Duodenal mucosa (tissue), 2 donors: ENCODE measurements around the gene MAPKAPK3.

ENCODE experiments used
- H3K27ac ChIP-seq: one replicate; pipeline ENCODE4 v1.7.0; 2013; ENCODE audit warnings: low read depth, low read length
- H3K27me3 ChIP-seq, 2 donors: one replicate each; pipeline ENCODE4 v1.7.0; 2013; ENCODE audit warnings: low read length in 2 of 2, control low read depth in 1 of 2; ENCODE audit not compliant: insufficient read depth in 2 of 2, control insufficient read depth in 1 of 2
- H3K36me3 ChIP-seq, 2 donors: one replicate each; pipeline ENCODE4 v1.7.0; 2013; ENCODE audit warnings: low read length in 2 of 2, control low read depth in 1 of 2; ENCODE audit not compliant: insufficient read depth in 2 of 2, control insufficient read depth in 1 of 2
- H3K4me1 ChIP-seq, 2 donors: one replicate each; pipeline ENCODE4 v1.7.0; 2013; ENCODE audit warnings: low read length in 2 of 2, control low read depth in 1 of 2; ENCODE audit not compliant: insufficient read depth in 2 of 2, control insufficient read depth in 1 of 2
- H3K4me3 ChIP-seq, 2 donors: one replicate each; pipeline ENCODE4 v1.7.0; 2013; ENCODE audit warnings: low read length in 2 of 2, low read depth in 1 of 2
- H3K9ac ChIP-seq, 2 donors: one replicate each; pipeline ENCODE4 v1.7.0; 2013; ENCODE audit warnings: low read length in 2 of 2, low read depth in 1 of 2
- H3K9me3 ChIP-seq, 2 donors: one replicate each; pipeline ENCODE4 v1.7.0; 2013; ENCODE audit warnings: low read length in 2 of 2, control low read depth in 1 of 2; ENCODE audit not compliant: control insufficient read depth in 1 of 2

Gene MAPKAPK3

DNA sequence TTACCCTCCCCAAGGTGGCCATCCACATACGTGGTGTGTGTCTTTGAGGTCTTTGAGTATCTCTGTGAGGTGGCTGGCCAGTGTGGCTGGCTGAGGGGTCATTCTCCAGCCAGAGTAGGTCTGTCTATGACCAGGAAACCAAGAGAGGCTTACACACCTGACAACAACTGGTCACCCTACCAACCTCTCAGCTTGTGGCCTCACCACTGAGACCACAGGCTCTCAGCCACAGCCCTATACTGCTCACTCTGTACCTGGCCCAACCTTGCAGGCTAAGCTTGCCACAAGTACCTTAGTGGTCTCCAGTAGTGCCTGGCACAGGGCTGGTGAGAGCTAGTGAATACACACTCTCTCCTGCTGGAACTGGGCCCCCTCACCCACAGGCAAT, 42.5 kb upstream of the MAPKAPK3 start:
- H3K4me1 ChIP-seq = peaks cover 21 to 26% of the 10 kb centered on the region in 2 donors
- H3K4me3 ChIP-seq = no peak overlapping the region
- H3K9me3 ChIP-seq = no peaks in the 10 kb centered on the region
- peak overlapping the region in 1 of 2 donors; percentile 8 for H3K9ac ChIP-seq
- peaks cover 3 to 27% of the 10 kb centered on the region in 2 donors for H3K36me3 ChIP-seq
- H3K27ac ChIP-seq = no peak overlapping the region
- H3K27me3 ChIP-seq = no peaks in the 10 kb centered on the region

DNA sequence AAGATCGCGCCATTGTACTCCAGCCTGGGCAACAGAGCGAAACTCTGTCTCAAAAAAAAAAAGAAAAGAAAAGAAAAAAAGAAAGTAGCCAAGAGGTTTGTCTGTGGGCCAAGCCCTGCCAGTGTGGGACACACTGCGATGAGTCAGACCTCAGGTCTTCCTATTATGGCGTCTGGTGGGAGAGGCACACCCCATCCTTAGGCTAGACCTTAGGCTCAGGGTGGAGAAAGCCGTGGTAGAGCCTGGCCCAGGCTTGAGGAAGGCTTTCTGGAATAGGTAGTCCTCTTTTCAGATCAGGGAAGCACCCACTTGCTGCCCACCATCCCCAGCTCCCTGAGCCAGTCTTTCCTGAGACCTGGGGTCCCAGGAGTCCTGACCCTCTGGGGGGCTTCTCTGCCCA, 41.6 kb upstream of the MAPKAPK3 start:
- Histone ChIP-seq H3K9ac (no peak overlapping the region), H3K36me3 (peaks cover 7 to 36% of the 10 kb centered on the region in 2 donors), H3K9me3 (no peaks in the 10 kb centered on the region), H3K27ac (no peak overlapping the region), H3K27me3 (no peaks in the 10 kb centered on the region), H3K4me1 (peaks cover 16 to 19% of the 10 kb centered on the region in 2 donors), H3K4me3 (no peak overlapping the region)

DNA sequence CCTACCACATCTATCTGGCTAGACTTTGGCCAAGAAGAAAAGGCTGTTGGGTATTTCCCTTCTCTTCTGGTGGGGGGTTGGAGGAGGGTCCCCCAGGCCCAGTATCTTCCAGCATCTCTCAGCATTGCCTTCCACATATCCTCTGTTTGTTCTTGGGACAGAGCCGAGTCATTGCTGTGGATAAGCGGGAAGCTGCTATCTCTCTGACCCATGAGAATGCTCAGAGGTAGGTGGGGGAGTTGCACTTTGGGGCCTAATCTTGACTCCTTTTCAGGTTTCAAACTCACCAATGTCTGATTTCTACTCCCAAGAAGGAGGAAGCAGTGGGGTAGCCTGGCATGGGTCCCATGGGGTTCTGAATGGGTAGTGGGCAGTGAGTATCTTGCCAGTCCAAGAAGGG, 39.6 kb upstream of the MAPKAPK3 start:
- Histone ChIP-seq H3K36me3 (peaks cover 14 to 56% of the 10 kb centered on the region in 2 donors), H3K27me3 (no peaks in the 10 kb centered on the region), H3K9ac (no peak overlapping the region), H3K27ac (no peak overlapping the region), H3K4me3 (no peak overlapping the region), H3K9me3 (no peaks in the 10 kb centered on the region), H3K4me1 (peaks cover 10 to 16% of the 10 kb centered on the region in 2 donors)

DNA sequence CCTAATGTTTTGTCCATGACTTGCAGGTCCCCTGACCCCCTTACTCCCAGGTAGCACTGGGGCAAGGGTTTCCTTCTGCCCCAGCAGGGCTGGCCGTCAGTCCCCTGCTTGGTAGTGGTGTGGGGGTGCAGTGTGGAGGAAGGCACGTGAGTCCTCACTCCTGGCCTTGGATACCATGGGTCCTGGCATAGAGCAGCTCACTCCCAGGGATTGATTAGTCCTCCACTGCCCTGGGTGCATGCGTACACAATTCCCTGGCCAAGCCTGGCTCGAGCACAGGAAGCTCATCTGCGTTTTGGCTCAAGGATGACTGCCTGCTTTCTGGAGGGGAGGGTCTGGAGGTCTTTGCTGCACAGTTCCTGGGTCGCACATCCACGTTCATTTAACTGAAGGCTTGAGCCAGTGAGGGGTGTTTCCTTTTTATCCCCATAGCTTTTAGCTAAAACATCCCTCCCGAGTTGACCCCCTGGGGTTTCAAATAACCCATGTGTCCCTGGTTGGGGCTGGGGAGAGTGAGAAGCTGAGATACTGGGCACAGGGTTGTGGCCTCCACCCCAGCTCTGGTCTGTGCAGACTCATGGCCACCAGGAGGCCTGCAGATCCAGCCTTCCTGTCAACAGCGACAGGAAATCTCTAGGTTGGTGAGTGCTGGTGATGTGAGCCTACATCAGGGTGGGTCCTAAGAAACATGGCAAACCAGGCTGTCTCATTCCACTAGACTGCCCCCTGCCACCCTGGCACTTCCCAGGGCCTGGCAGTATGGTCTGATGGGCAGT, 36.1 kb upstream of the MAPKAPK3 start:
- peaks cover 14 to 57% of the 10 kb centered on the region in 2 donors for H3K36me3 ChIP-seq
- H3K27ac ChIP-seq = no peak overlapping the region
- no peak overlapping the region for H3K9ac ChIP-seq
- no peaks in the 10 kb centered on the region for H3K9me3 ChIP-seq
- no peaks in the 10 kb centered on the region for H3K27me3 ChIP-seq
- H3K4me3 ChIP-seq = no peak overlapping the region
- no peaks in the 10 kb centered on the region for H3K4me1 ChIP-seq

DNA sequence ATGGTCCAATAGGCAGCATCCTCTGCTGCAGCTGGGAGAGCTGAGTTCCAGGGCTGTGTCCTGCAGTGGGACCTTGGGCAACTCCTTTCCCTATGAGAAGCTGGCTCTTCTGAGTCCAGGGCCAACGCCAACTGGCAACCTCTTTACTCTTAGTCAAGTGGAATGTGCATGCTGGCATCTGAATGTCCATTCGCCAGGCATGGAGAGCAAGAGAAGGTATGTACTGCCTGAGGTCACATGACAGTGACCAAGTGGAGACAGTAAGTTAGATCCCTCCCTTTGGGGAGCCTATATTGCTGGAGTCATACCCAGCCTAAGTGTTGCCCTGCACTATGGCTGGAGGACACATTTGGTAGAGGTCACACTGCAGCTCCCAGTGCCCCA, 35.5 kb upstream of the MAPKAPK3 start:
- peaks cover 14 to 57% of the 10 kb centered on the region in 2 donors for H3K36me3 ChIP-seq
- H3K4me1 ChIP-seq = no peaks in the 10 kb centered on the region
- H3K27me3 ChIP-seq = no peaks in the 10 kb centered on the region
- H3K9ac ChIP-seq = no peak overlapping the region
- no peak overlapping the region for H3K4me3 ChIP-seq
- H3K9me3 ChIP-seq = no peaks in the 10 kb centered on the region
- H3K27ac ChIP-seq = no peak overlapping the region

DNA sequence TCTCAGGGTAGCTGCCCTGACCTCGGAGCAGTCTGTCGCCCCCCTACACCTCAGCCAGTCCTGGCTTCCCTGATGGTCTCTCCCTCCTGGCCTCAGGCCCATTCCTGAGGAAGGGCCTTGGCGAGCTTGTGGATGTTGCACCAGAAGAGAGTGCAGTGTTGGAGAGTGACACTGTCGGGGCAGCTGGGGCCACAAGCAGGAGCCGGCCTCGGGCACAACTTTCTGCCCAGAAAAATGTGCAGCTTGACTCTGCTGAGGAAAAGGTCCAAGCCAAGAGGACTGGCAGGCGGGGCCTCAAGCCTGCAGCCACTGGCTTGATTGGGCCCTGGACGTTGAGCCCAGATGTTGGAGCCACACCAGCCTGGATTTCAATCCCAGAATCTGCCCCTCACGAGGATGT, 34.9 kb upstream of the MAPKAPK3 start:
- no peak overlapping the region for H3K4me3 ChIP-seq
- H3K36me3 ChIP-seq = peaks cover 14 to 51% of the 10 kb centered on the region in 2 donors
- no peak overlapping the region for H3K9ac ChIP-seq
- H3K4me1 ChIP-seq = no peaks in the 10 kb centered on the region
- no peaks in the 10 kb centered on the region for H3K9me3 ChIP-seq
- H3K27me3 ChIP-seq = no peaks in the 10 kb centered on the region
- H3K27ac ChIP-seq = no peak overlapping the region

DNA sequence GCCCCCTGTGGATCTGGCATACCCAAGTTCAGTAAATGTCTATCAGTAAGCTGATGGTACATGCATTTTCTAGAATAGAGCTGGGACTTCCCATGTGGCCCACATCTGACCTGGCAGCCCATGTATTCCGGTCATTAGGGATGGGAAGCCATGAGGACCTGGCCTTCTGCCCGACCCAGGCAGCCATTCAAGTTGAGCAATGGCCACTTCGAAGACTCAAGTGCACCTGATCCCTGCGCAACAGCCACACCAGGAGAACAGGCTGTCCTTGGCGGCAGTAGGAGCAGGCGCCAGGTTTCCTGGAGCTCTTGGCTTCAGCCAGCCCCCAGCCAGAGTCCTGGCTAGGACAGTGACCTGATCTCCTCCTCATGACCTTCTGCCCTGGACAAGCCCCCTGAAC, 33.1 kb upstream of the MAPKAPK3 start:
- Histone ChIP-seq H3K9me3 (no peaks in the 10 kb centered on the region), H3K9ac (no peak overlapping the region), H3K4me3 (no peak overlapping the region), H3K27me3 (no peaks in the 10 kb centered on the region), H3K27ac (no peak overlapping the region), H3K36me3 (peaks cover 11 to 36% of the 10 kb centered on the region in 2 donors), H3K4me1 (peaks cover 0 to 8% of the 10 kb centered on the region in 2 donors)

DNA sequence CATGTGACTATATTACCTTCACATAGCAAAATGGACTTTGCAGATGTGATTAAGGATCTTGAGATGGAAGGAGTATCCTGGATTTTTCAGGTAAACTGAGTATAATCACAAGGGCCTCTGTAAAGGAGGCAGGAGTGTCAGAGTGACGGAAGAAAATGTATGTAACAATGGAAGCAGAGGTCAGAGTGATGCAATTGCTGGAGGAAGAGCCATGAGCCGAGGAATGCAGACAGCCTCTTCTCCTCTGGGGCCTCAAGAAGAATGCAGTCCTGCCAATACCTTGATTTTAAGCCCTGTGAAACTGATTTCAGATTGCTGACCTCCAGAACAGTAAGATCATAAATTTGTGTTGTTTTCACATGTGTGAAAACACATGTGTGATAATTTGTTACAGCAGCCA, 32.6 kb upstream of the MAPKAPK3 start:
- H3K36me3 ChIP-seq = peaks cover 11 to 34% of the 10 kb centered on the region in 2 donors
- H3K27ac ChIP-seq = no peak overlapping the region
- no peaks in the 10 kb centered on the region for H3K9me3 ChIP-seq
- H3K4me3 ChIP-seq = no peak overlapping the region
- H3K4me1 ChIP-seq = peaks cover 0 to 8% of the 10 kb centered on the region in 2 donors
- no peak overlapping the region for H3K9ac ChIP-seq
- H3K27me3 ChIP-seq = no peaks in the 10 kb centered on the region

DNA sequence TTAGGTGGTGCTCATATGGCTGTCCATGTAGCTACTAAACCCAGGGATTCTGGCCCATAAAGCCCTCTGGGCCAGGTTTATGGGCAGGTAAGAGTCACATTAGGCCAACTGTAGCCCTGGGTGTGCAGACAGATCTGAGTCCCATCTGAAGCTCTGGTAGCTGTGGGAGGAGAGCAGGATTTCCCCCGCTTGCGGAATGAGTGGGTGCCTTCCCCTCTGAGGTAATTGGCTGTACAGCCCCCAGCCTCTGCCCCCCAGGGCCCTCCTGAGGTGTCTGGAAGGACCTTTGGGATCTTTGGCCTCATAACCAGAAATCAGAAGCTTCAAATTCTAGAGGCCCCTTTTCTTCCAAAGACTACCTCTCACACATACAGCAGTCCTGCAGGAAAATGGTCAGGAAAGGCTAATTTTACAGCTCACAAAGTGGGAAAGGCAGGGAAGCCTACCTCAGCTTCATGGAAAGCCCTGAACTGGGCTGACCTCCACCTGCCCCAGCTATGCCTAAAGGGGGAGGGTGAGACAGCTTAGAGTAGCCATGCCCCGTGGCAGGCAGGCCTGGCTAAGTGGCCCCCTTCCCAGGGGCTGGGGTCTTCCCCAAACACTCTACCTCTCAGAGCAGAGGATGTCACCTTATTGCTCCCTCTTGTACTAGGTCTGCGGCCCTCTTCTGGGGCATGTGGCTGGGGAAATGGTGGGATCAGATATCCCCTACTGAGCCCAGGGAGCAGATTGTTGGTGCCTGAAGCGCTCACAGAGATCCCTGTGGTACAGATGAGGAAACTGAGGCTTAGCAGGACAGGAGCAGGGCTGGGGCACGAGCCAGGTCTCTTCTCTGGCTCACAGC, 30.8 kb upstream of the MAPKAPK3 start:
- Histone ChIP-seq H3K27me3 (no peaks in the 10 kb centered on the region), H3K36me3 (peaks cover 6 to 18% of the 10 kb centered on the region in 2 donors), H3K9ac (no peak overlapping the region), H3K4me3 (no peak overlapping the region), H3K27ac (no peak overlapping the region), H3K9me3 (no peaks in the 10 kb centered on the region), H3K4me1 (peaks cover 7 to 16% of the 10 kb centered on the region in 2 donors)

DNA sequence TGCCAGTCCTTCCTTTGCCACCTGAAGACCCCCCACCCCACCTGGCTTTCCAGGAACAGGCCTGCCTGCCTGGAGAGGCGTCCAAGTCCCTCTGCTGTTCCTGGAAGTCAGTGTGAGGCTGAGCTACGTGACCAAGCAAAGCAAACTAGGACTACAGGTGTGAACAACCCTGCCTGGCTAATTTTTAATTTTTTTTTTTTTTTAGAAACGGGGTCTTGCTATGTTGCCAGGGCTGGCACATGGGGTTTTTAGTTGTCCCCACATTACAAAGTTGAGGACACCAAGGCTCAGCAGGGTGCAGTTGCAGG, 30.2 kb upstream of the MAPKAPK3 start:
- Histone ChIP-seq H3K27me3 (no peaks in the 10 kb centered on the region), H3K4me3 (no peak overlapping the region), H3K27ac (no peak overlapping the region), H3K36me3 (peaks cover 3 to 12% of the 10 kb centered on the region in 2 donors), H3K4me1 (peaks cover 11 to 20% of the 10 kb centered on the region in 2 donors), H3K9me3 (no peaks in the 10 kb centered on the region), H3K9ac (no peak overlapping the region)
